ENCODE measurements around the gene ADCY7. TPM values are rescaled to one million over a fixed set of nuclear protein-coding genes. Genes with fewer than 3 reads are reported as not detected.

ADCY7 gene
- total and polyA plus RNA-seq, 2 experiments from 2014 or later, result 9.3 to 28.8 TPM

- H3K27me3 ChIP-seq, result no peaks in the 10 kb centered on the region
- no peaks in the 10 kb centered on the region for H3K9me3 ChIP-seq (ENCODE audit: low read depth)
- no peak overlapping the region for H3K27ac ChIP-seq
- H3K36me3 ChIP-seq, result peaks cover 26% of the 10 kb centered on the region
- no peak for DNase-seq (ENCODE audit: low read depth in 1 of 2, low spot score in 1 of 2)
- no peaks in the 10 kb centered on the region for H3K4me1 ChIP-seq (ENCODE audit: low read depth)
- TF ChIP-seq, protein P1, sequence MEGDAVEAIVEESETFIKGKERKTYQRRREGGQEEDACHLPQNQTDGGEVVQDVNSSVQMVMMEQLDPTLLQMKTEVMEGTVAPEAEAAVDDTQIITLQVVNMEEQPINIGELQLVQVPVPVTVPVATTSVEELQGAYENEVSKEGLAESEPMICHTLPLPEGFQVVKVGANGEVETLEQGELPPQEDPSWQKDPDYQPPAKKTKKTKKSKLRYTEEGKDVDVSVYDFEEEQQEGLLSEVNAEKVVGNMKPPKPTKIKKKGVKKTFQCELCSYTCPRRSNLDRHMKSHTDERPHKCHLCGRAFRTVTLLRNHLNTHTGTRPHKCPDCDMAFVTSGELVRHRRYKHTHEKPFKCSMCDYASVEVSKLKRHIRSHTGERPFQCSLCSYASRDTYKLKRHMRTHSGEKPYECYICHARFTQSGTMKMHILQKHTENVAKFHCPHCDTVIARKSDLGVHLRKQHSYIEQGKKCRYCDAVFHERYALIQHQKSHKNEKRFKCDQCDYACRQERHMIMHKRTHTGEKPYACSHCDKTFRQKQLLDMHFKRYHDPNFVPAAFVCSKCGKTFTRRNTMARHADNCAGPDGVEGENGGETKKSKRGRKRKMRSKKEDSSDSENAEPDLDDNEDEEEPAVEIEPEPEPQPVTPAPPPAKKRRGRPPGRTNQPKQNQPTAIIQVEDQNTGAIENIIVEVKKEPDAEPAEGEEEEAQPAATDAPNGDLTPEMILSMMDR (IDR thresholded peaks at IDR 0.05; ENCODE audit: low read depth, low read length), result no peak
- no peak overlapping the region for H3K4me3 ChIP-seq
Observed at GRCh38 chr16:50360033-50360778, 93.9 kb downstream of the ADCY7 start.

DNA sequence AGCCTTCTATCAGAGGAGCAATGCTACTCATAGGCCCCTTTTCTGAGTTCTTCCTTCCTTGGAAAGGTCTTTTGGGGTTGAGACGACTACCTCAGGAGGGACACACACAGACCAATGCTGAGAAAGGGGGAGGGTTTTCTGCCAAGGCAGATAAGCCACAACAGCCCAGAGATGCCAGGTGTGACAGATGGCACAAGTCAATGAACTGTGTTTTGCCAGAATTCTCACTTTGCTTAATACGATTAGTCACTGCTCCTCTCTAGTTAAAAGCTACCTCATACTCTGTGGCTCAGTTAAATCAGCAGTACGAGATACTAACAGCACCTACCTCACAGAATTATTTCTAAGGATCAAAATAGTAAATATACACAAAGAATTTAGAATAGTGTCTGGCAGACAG is 94.4 kb downstream of the ADCY7 start:
- no peak overlapping the region for H3K27ac ChIP-seq
- peaks cover 26% of the 10 kb centered on the region for H3K36me3 ChIP-seq

DNA sequence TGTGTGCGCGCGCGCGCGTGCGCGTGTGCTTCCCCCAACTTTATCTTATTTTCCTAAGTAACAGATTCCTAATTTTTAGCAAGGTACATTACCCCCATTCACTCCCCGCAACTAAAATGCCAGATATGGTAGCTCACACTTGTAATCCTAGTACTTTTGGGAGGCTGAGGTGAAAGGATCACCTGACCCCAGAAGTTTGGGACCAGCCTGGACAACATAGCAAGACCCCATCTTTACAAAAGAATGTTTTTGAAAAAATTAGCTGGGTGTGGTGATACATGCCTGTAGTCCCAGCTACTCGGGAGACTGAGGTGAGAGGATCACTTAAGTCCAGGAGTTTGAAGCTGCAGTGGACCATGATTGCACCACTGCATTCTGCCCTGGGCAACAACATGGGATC is 97.3 kb downstream of the ADCY7 start:
- no peaks in the 10 kb centered on the region for H3K27me3 ChIP-seq
- H3K4me1 ChIP-seq (ENCODE audit: low read depth), result peaks cover 10% of the 10 kb centered on the region
- no peak for DNase-seq (ENCODE audit: low read depth in 1 of 2, low spot score in 1 of 2)
- TF ChIP-seq, protein P1 (IDR thresholded peaks at IDR 0.05; ENCODE audit: low read depth, low read length), result no peak
- H3K9me3 ChIP-seq (ENCODE audit: low read depth), result no peaks in the 10 kb centered on the region
- no peak overlapping the region for H3K4me3 ChIP-seq
- H3K27ac ChIP-seq, result no peak overlapping the region
- peaks cover 35% of the 10 kb centered on the region for H3K36me3 ChIP-seq

More for the DNA sequence above, 94.4 kb downstream of the ADCY7 start:
- peaks cover 3% of the 10 kb centered on the region for H3K4me1 ChIP-seq (ENCODE audit: low read depth)
- no peaks in the 10 kb centered on the region for H3K9me3 ChIP-seq (ENCODE audit: low read depth)
- TF ChIP-seq, protein P1 (IDR thresholded peaks at IDR 0.05; ENCODE audit: low read depth, low read length), result no peak
- H3K4me3 ChIP-seq, result no peak overlapping the region
- no peak for DNase-seq (ENCODE audit: low read depth in 1 of 2, low spot score in 1 of 2)
- H3K27me3 ChIP-seq, result no peaks in the 10 kb centered on the region

GRCh38 chr16:50365791-50366575 is 99.6 kb downstream of the ADCY7 start:
- Histone ChIP-seq H3K4me1 (ENCODE audit: low read depth) (peaks cover 16% of the 10 kb centered on the region), H3K4me3 (no peak overlapping the region), H3K9me3 (ENCODE audit: low read depth) (no peaks in the 10 kb centered on the region), H3K27me3 (no peaks in the 10 kb centered on the region), H3K27ac (no peak overlapping the region), H3K36me3 (peaks cover 30% of the 10 kb centered on the region)
- DNase-seq (ENCODE audit: low read depth in 1 of 2, low spot score in 1 of 2), result no peak
- TF ChIP-seq, protein P1 (IDR thresholded peaks at IDR 0.05; ENCODE audit: low read depth, low read length), result no peak

Other genes starting within 250 kb of the ADCY7 start
- 14.4 and 16.6 TPM in 2 replicates for gene CNEP1R1, start 241.3 kb upstream of the ADCY7 start, total RNA-seq
- 24.3 and 30.6 TPM in 2 replicates for gene CNEP1R1, start 241.3 kb upstream of the ADCY7 start, polyA plus RNA-seq
- 23.9 and 24.9 TPM in 2 replicates for gene HEATR3, start 200.6 kb upstream of the ADCY7 start, total RNA-seq
- gene HEATR3, start 200.6 kb upstream of the ADCY7 start, polyA plus RNA-seq, result 7.7 and 10.7 TPM in 2 replicates
- 10.6 and 15.0 TPM in 2 replicates for gene TENT4B, start 113.2 kb upstream of the ADCY7 start, total RNA-seq
- gene TENT4B, start 113.2 kb upstream of the ADCY7 start, polyA plus RNA-seq, result 6.2 and 8.7 TPM in 2 replicates
- 54.2 and 80.1 TPM in 2 replicates for gene BRD7, start 102.4 kb downstream of the ADCY7 start, total RNA-seq
- gene BRD7, start 102.4 kb downstream of the ADCY7 start, polyA plus RNA-seq, result 61.0 and 89.2 TPM in 2 replicates

All from cardiac muscle cell (in vitro differentiated cells and primary cell).